Measurements from ENCODE around the gene CASKIN1.

GRCh38 chr16:2151188-2152091 is 45.0 kb downstream of the CASKIN1 start:
- no peak for TF ChIP-seq CTCF (IDR thresholded peaks at IDR 0.05; ENCODE audit: borderline replicate concordance, extremely low read depth, low read length, poor library complexity, severe bottlenecking)
- no peak for TF ChIP-seq EZH2 (IDR thresholded peaks at IDR 0.05; ENCODE audit: borderline replicate concordance, low read depth, low read length, severe bottlenecking)

Measured in DND-41 (cell line).